Stomach (tissue), 9 donors: Measurements from ENCODE around the gene DPP6. TPM values are rescaled to one million over a fixed set of nuclear protein-coding genes. Genes with fewer than 3 reads are reported as not detected.

Experiments used
- DNase-seq, 2 donors: peaks; one replicate each; pipeline versions ENCODE4 v3.0.0 to v3.0.0-alpha.2; 2013 to 2019
- H3K27ac ChIP-seq, 5 donors: fragments of 200-600 bp in 4 of 5; sonication (generic) in 4 of 5; one replicate each; pipeline ENCODE4 v1.5.1; 2013 to 2019; ENCODE audit warnings: mild to moderate bottlenecking in 1 of 5, moderate library complexity in 1 of 5
- H3K27me3 ChIP-seq, 3 donors: fragments of 200-600 bp; sonication (generic); one replicate each; pipeline ENCODE4 v1.5.1; 2017 to 2019; ENCODE audit warnings: mixed run types in 1 of 3
- H3K36me3 ChIP-seq, 4 donors: fragments of 200-600 bp; sonication (generic); 1 replicate in 3 of 4; 2 replicates in 1 of 4; pipeline ENCODE4 v1.5.1; 2016 to 2019
- H3K4me1 ChIP-seq, 4 donors: fragments of 200-600 bp; sonication (generic); one replicate each; pipeline ENCODE4 v1.5.1; 2016 to 2019
- H3K4me3 ChIP-seq, 4 donors: fragments of 200-600 bp; sonication (generic) in 3 of 4; one replicate each; pipeline ENCODE4 v1.5.1; 2016 to 2019; ENCODE audit warnings: mild to moderate bottlenecking in 1 of 4
- H3K9me3 ChIP-seq, 4 donors: fragments of 200-600 bp; sonication (generic); one replicate each; pipeline ENCODE4 v1.5.1; 2016 to 2019
- CTCF ChIP-seq, 7 experiments: fragments of 450-650 bp in 4 of 7; fragments of 200-600 bp in 3 of 7; sonication (generic) in 3 of 7; IDR thresholded peaks; one replicate each; pipeline ENCODE4 v1.5.1; 2016 to 2019; ENCODE audit warnings: antibody characterized with exemption in 7 of 7, control low read depth in 2 of 7, mild to moderate bottlenecking in 1 of 7
- EP300 ChIP-seq: sonication (generic); formaldehyde crosslinking; IDR thresholded peaks from one replicate; pipeline ENCODE4 v1.6.1; 2017; ENCODE audit warnings: antibody characterized with exemption
- POLR2A ChIP-seq, 4 donors: fragments of 450-650 bp; IDR thresholded peaks; one replicate each; pipeline ENCODE4 v1.6.1; 2016; ENCODE audit warnings: antibody characterized with exemption in 4 of 4, control low read depth in 2 of 4, mild to moderate bottlenecking in 1 of 4, moderate library complexity in 1 of 4
- POLR2AphosphoS5 ChIP-seq, 3 donors: sonication (generic); formaldehyde crosslinking; IDR thresholded peaks; one replicate each; pipeline ENCODE4 v1.6.1; 2016; ENCODE audit warnings: antibody characterized with exemption in 3 of 3
- WGBS, 5 donors: extraction: QIAGEN DNeasy Blood & Tissue Kit in 3 of 5; methylation state at CpG; one replicate each; pipeline versions ENCODE4 v1.1.5 to v1.1.7; 2013 to 2018; 5-methylcytosine and 5-hydroxymethylcytosine counted together
- intact Hi-C: fragments of 100-400 bp; cut with DNase I; formaldehyde crosslinking; loops from one replicate; pipeline ENCODE4 v1.15.1; 2023; ENCODE audit warnings: low total_unique reads
- polyA plus RNA-seq, 3 donors: library from polyadenylated mRNA; stranded (reverse); fragments of 200-250 nt; gene quantifications; one replicate each; pipeline ENCODE4 v1.2.3, GENCODE V29; 2013
- total RNA-seq, 5 donors: library from RNA; depleted of rRNA; stranded (reverse); fragments of >200 nt; gene quantifications; one replicate each; pipeline versions ENCODE4 v1.1.0 to v1.2.3, GENCODE V29; 2014 to 2016
- donor health status: healthy with polysubstance abuse.
- donor health status: Bipolar disorder and iron deficiency.
- donor health status: healthy.

DPP6 gene
- total and polyA plus RNA-seq, 8 donors: 0.15 to 29.8 (median 4.9) TPM

GRCh38 chr7:154306036-154306435 is 253.8 kb downstream of the DPP6 start:
- no peak overlapping the region for H3K4me3 ChIP-seq
- TF ChIP-seq CTCF (IDR thresholded peaks at IDR 0.05) (no peak), EP300 (no peak), POLR2AphosphoS5 (IDR thresholded peaks at IDR 0.05) (no peak), POLR2A (IDR thresholded peaks at IDR 0.05) (no peak)
- H3K36me3 ChIP-seq: no peaks in the 10 kb centered on the region
- no peak overlapping the region for H3K27ac ChIP-seq
- H3K27me3 ChIP-seq: peaks cover 0 to 41% (median 0%) of the 10 kb centered on the region in 3 donors
- no peak for DNase-seq
- WGBS, 5 donors: 73 to 86% (median 83%) methylated on average over 18 of the region's 18 CpGs
- intact Hi-C loops: no loop called here
- no peaks in the 10 kb centered on the region for H3K9me3 ChIP-seq
- peaks cover 0 to 4% (median 0%) of the 10 kb centered on the region in 4 donors for H3K4me1 ChIP-seq

- WGBS, 5 donors: 41 to 58% (median 48%) methylated on average over 5 of the region's 5 CpGs
These were observed 256.7 kb downstream of the DPP6 start for GRCh38 chr7:154308928-154309327.

GRCh38 chr7:154310114-154310513 is 257.9 kb downstream of the DPP6 start:
- H3K36me3 ChIP-seq: no peaks in the 10 kb centered on the region
- H3K27ac ChIP-seq: no peak overlapping the region
- H3K4me3 ChIP-seq: no peak overlapping the region
- H3K9me3 ChIP-seq: no peaks in the 10 kb centered on the region
- TF ChIP-seq CTCF (IDR thresholded peaks at IDR 0.05) (no peak), EP300 (no peak)
- intact Hi-C loops: no loop called here
- H3K27me3 ChIP-seq: peaks cover 0 to 23% (median 0%) of the 10 kb centered on the region in 3 donors
- DNase-seq: no peak
- WGBS, 5 donors: 80 to 89% (median 84%) methylated on average over 4 of the region's 4 CpGs
- peaks cover 0 to 2% (median 0%) of the 10 kb centered on the region in 4 donors for H3K4me1 ChIP-seq

More at GRCh38 chr7:154308928-154309327, 256.7 kb downstream of the DPP6 start:
- H3K27ac ChIP-seq: no peak overlapping the region
- no peak overlapping the region for H3K4me3 ChIP-seq
- H3K27me3 ChIP-seq: peaks cover 0 to 34% (median 0%) of the 10 kb centered on the region in 3 donors
- no peak for TF ChIP-seq POLR2A (IDR thresholded peaks at IDR 0.05)
- no peak for TF ChIP-seq CTCF (IDR thresholded peaks at IDR 0.05)
- no peak for TF ChIP-seq POLR2AphosphoS5 (IDR thresholded peaks at IDR 0.05)
- TF ChIP-seq EP300: no peak
- intact Hi-C loops: no loop called here
- no peaks in the 10 kb centered on the region for H3K9me3 ChIP-seq
- no peaks in the 10 kb centered on the region for H3K36me3 ChIP-seq
- no peak for DNase-seq
- H3K4me1 ChIP-seq: peaks cover 0 to 4% (median 0%) of the 10 kb centered on the region in 4 donors

GRCh38 chr7:154324196-154324595 is 272.0 kb downstream of the DPP6 start:
- TF ChIP-seq CTCF (IDR thresholded peaks at IDR 0.05) (no peak), POLR2AphosphoS5 (IDR thresholded peaks at IDR 0.05) (no peak), EP300 (no peak), POLR2A (IDR thresholded peaks at IDR 0.05) (no peak)
- WGBS, 5 donors: 76 to 85% (median 83%) methylated on average over 9 of the region's 9 CpGs
- intact Hi-C loops: no loop called here
- no peak overlapping the region for H3K4me3 ChIP-seq
- H3K27ac ChIP-seq: no peak overlapping the region
- H3K4me1 ChIP-seq: no peaks in the 10 kb centered on the region
- DNase-seq: no peak
- no peaks in the 10 kb centered on the region for H3K9me3 ChIP-seq
- H3K36me3 ChIP-seq: no peaks in the 10 kb centered on the region
- H3K27me3 ChIP-seq: no peaks in the 10 kb centered on the region
